K562 (cell line): ENCODE data around the gene GABPB2. TPM values are rescaled to one million over a fixed set of nuclear protein-coding genes. Genes with fewer than 3 reads are reported as not detected.

ENCODE experiments used
- BCOR ChIP-seq: fragments of 450-650 bp; IDR thresholded peaks from 2 replicates; pipeline ENCODE4 v1.6.1; 2016
- CAMTA2 ChIP-seq: fragments of 250-450 bp; sonication (Bioruptor Pico); conservative IDR thresholded peaks from 2 replicates; pipeline ENCODE4 v1.5.1; 2022
- CHD2 ChIP-seq: IDR thresholded peaks from 2 replicates; pipeline ENCODE4 v1.6.1; 2011; ENCODE audit warnings: low read depth, low read length
- FOXA3 ChIP-seq, 2 experiments: fragments of 450-650 bp in 1 of 2; sonication (generic) in 1 of 2; formaldehyde crosslinking; IDR thresholded peaks in 1 of 2; conservative IDR thresholded peaks in 1 of 2; 2 replicates each; pipeline versions ENCODE4 v1.4.0 to v1.8.0; 2020 to 2022; ENCODE audit warnings: mild to moderate bottlenecking in 2 of 2, missing genetic modification reagents in 1 of 2
- HDAC8 ChIP-seq: fragments of 450-650 bp; IDR thresholded peaks from 2 replicates; pipeline ENCODE4 v1.6.1; 2016; ENCODE audit warnings: mild to moderate bottlenecking, missing genetic modification characterization, moderate library complexity, missing compliant biosample characterization
- HSF4 ChIP-seq: fragments of 250-450 bp; sonication (Bioruptor Pico); IDR thresholded peaks from 2 replicates; pipeline ENCODE4 v2.1.2; 2022; ENCODE audit warnings: mild to moderate bottlenecking, moderate library complexity, borderline replicate concordance
- RB1 ChIP-seq: fragments of 450-650 bp; IDR thresholded peaks from 2 replicates; pipeline ENCODE4 v1.6.1; 2017; ENCODE audit warnings: low read depth, mild to moderate bottlenecking
- RUNX1 ChIP-seq: sonication (generic); IDR thresholded peaks from 2 replicates; pipeline ENCODE4 v1.6.1; 2016; ENCODE audit warnings: antibody characterized with exemption, low read depth
- SFPQ ChIP-seq: fragments of 200-400 bp; formaldehyde crosslinking; IDR thresholded peaks from 2 replicates; pipeline ENCODE4 v1.6.1; 2017; ENCODE audit warnings: mild to moderate bottlenecking, low read depth, low read length, moderate library complexity
- SMARCE1 ChIP-seq: fragments of 450-650 bp; IDR thresholded peaks from 2 replicates; pipeline ENCODE4 v1.7.1; 2016; ENCODE audit warnings: mild to moderate bottlenecking
- TAF9B ChIP-seq: fragments of 450-650 bp; IDR thresholded peaks from 2 replicates; pipeline ENCODE4 v1.6.1; 2018; ENCODE audit warnings: mild to moderate bottlenecking; ENCODE audit not compliant: partially characterized antibody
- THRA ChIP-seq: fragments of 450-650 bp; IDR thresholded peaks from 2 replicates; pipeline ENCODE4 v1.6.1; 2017; ENCODE audit warnings: mild to moderate bottlenecking, moderate library complexity
- ZNF407 ChIP-seq: fragments of 450-650 bp; IDR thresholded peaks from 2 replicates; pipeline ENCODE4 v1.6.1; 2016; ENCODE audit warnings: low read depth
- polyA plus RNA-seq, 8 experiments: library from polyadenylated mRNA; depleted of rRNA in 4 of 8; stranded (reverse) in 5 of 8; unstranded in 3 of 8; fragments of >200 nt; fragmentation: Nextera tagmentation in 2 of 8; fragmentation: Illumina TruSeq in 1 of 8; extraction: Ambion mirVana in 2 of 8; extraction: Trizol in 1 of 8; gene quantifications; 2 replicates each; pipeline versions ENCODE4 v1.2.1 to v1.2.3, GENCODE V29; 2011 to 2014; ENCODE audit warnings: inconsistent platforms in 1 of 8, missing spikeins in 1 of 8
- total RNA-seq, 7 experiments: library from RNA; depleted of rRNA in 6 of 7; stranded (reverse); fragments of >200 nt in 6 of 7; fragmentation: Illumina TruSeq in 2 of 7; extraction: Trizol in 2 of 7; gene quantifications; 2 replicates each; pipeline versions ENCODE4 v1.2.1 to v1.2.3, GENCODE V29; 2011 to 2021; ENCODE audit warnings: low replicate concordance in 1 of 7
- TF ChIP-seq, protein P1 (sequence below): fragments of 450-650 bp; formaldehyde crosslinking; IDR thresholded peaks from 2 replicates; pipeline ENCODE4 v1.4.0; 2020; ENCODE audit warnings: mild to moderate bottlenecking, moderate library complexity

Gene GABPB2
- total and polyA plus RNA-seq, 9 of the 15 experiments (the other 6 are each of a cell fraction or from before 2014, with no cell fraction given) = 2.2 to 13.3 (median 6.1) TPM

- peak; percentile 83 for TF ChIP-seq TAF9B
- TF ChIP-seq, protein P1, sequence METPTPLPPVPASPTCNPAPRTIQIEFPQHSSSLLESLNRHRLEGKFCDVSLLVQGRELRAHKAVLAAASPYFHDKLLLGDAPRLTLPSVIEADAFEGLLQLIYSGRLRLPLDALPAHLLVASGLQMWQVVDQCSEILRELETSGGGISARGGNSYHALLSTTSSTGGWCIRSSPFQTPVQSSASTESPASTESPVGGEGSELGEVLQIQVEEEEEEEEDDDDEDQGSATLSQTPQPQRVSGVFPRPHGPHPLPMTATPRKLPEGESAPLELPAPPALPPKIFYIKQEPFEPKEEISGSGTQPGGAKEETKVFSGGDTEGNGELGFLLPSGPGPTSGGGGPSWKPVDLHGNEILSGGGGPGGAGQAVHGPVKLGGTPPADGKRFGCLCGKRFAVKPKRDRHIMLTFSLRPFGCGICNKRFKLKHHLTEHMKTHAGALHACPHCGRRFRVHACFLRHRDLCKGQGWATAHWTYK (CRISPR knock-in tag) = peak; percentile 92
- TF ChIP-seq FOXA3 (CRISPR knock-in tag; conservative IDR thresholded peaks at IDR 0.05 in 1 of 2, IDR thresholded peaks at IDR 0.05 in 1 of 2) = no peak
- no peak for TF ChIP-seq RUNX1
- TF ChIP-seq HDAC8 = no peak
- no peak for TF ChIP-seq SFPQ
- TF ChIP-seq CAMTA2 = no peak
- no peak for TF ChIP-seq THRA
- TF ChIP-seq BCOR = peak; percentile 56; the same call in 1 of the 2 replicates
- peak; percentile 93 for TF ChIP-seq RB1
- TF ChIP-seq HSF4 (CRISPR knock-in tag) = peak; percentile 37; the same call in 1 of the 2 replicates
- TF ChIP-seq CHD2 = 0 out of 2 replicates have a peak, but pooled peaks have one; percentile 32
- 0 out of 2 replicates have a peak, but pooled peaks have one; percentile 38 for TF ChIP-seq SMARCE1
- no peak for TF ChIP-seq ZNF407
These were observed 11.2 kb upstream of the GABPB2 start, which contains the start of gene CDC42SE1 (continued) for GRCh38 chr1:151059109-151060006.
